Endothelial cell of umbilical vein (primary cell): ENCODE data around the gene KCNJ6. TPM values are rescaled to one million over a fixed set of nuclear protein-coding genes. Genes with fewer than 3 reads are reported as not detected.

Source experiments
- BruUV-seq: library from RNA; stranded (reverse); fragments of 400-500 nt; replicated peaks from 2 replicates; lab custom pipeline; 2021; lab: Mats Ljungman, UMichigan
- CTCF ChIA-PET: fragments of 300-600, 350-600 bp; sonication (Branson Sonifier 250); formaldehyde crosslinking; loops from one replicate; lab custom pipeline; 2021; ENCODE audit warnings: antibody characterized with exemption, inconsistent platforms; lab: Charles Lee
- POLR2A ChIA-PET: fragments of 300-600, 350-600 bp; sonication (Branson Sonifier 250); formaldehyde crosslinking; loops from one replicate; lab custom pipeline; 2021; ENCODE audit warnings: antibody characterized with exemption, inconsistent platforms; lab: Charles Lee
- DNase-seq: peaks from one replicate; pipeline ENCODE4 v3.0.0-alpha.2; 2011; ENCODE audit warnings: low read depth, low spot score
- FAIRE-seq: peaks from 2 replicates; lab custom pipeline; 2011; peaks lifted over from hg19 to GRCh38; lab: Jason Lieb, UNC
- H2AFZ ChIP-seq: 2 replicates; pipeline ENCODE4 v1.6.0; 2012; ENCODE audit warnings: low read depth, low read length, control low read depth, inconsistent platforms
- H3K27ac ChIP-seq: 2 replicates; pipeline ENCODE4 v1.5.1; 2011; ENCODE audit warnings: low read depth, mild to moderate bottlenecking, control low read depth, low read length, moderate library complexity; ENCODE audit not compliant: insufficient read depth
- H3K27me3 ChIP-seq, 2 experiments: 2 replicates each; pipeline versions ENCODE4 v1.6.0 to v1.6.1; 2011; ENCODE audit warnings: low read length in 2 of 2, mixed read lengths in 1 of 2; ENCODE audit not compliant: control insufficient read depth in 2 of 2, insufficient read depth in 2 of 2
- H3K36me3 ChIP-seq, 2 experiments: 2 replicates in 1 of 2; 3 replicates in 1 of 2; pipeline ENCODE4 v1.5.1; 2011; ENCODE audit warnings: low read length in 2 of 2, mild to moderate bottlenecking in 1 of 2, moderate library complexity in 1 of 2; ENCODE audit not compliant: control insufficient read depth in 2 of 2, insufficient read depth in 2 of 2; ENCODE audit errors: extremely low read depth in 1 of 2
- H3K4me1 ChIP-seq: 3 replicates; pipeline ENCODE4 v1.5.1; 2011; ENCODE audit warnings: mild to moderate bottlenecking, low read length; ENCODE audit not compliant: control insufficient read depth, insufficient read depth; ENCODE audit errors: extremely low read depth
- H3K4me2 ChIP-seq: 2 replicates; pipeline ENCODE4 v1.6.1; 2011; ENCODE audit warnings: low read length, control low read depth, mixed read lengths; ENCODE audit not compliant: insufficient read depth
- H3K4me3 ChIP-seq, 3 experiments: fragments of 200-600 bp in 1 of 3; sonication (generic), shearing (Covaris generic) in 1 of 3; replicated peaks in 1 of 3; 2 replicates each; pipeline ENCODE4 v1.5.1; 2011 to 2016; ENCODE audit warnings: control low read depth in 3 of 3, low read length in 3 of 3, mild to moderate bottlenecking in 2 of 3, inconsistent platforms in 1 of 3, low read depth in 1 of 3, moderate library complexity in 1 of 3; ENCODE audit not compliant: insufficient read depth in 1 of 3
- H3K79me2 ChIP-seq: 2 replicates; pipeline ENCODE4 v1.6.0; 2012; ENCODE audit warnings: low read length, inconsistent platforms; ENCODE audit not compliant: control insufficient read depth, insufficient read depth
- H3K9ac ChIP-seq: replicated peaks from 2 replicates; pipeline ENCODE3; 2011; ENCODE audit warnings: low read length, control low read depth; ENCODE audit not compliant: insufficient read depth; ENCODE audit errors: extremely low read depth
- H3K9me1 ChIP-seq: replicated peaks from 3 replicates; pipeline ENCODE4 v1.6.0; 2011; ENCODE audit warnings: mild to moderate bottlenecking, low read length; ENCODE audit not compliant: control insufficient read depth, insufficient read depth; ENCODE audit errors: extremely low read depth
- H3K9me3 ChIP-seq: replicated peaks from 2 replicates; pipeline ENCODE4 v1.5.1; 2012; ENCODE audit warnings: low read length, inconsistent platforms; ENCODE audit not compliant: control insufficient read depth, insufficient read depth
- H4K20me1 ChIP-seq: replicated peaks from 2 replicates; pipeline ENCODE3; 2011; ENCODE audit warnings: mild to moderate bottlenecking, low read length; ENCODE audit not compliant: control insufficient read depth, insufficient read depth; ENCODE audit errors: extremely low read depth
- EZH2 ChIP-seq: IDR thresholded peaks from 2 replicates; pipeline ENCODE4 v1.6.1; 2012; ENCODE audit warnings: borderline replicate concordance, low read depth, mild to moderate bottlenecking, moderate library complexity, low read length, inconsistent platforms; ENCODE audit not compliant: severe bottlenecking
- FOS ChIP-seq: IDR thresholded peaks from 2 replicates; pipeline ENCODE4 v1.6.1; 2011; ENCODE audit warnings: mild to moderate bottlenecking, low read length, moderate library complexity, borderline replicate concordance; ENCODE audit not compliant: insufficient read depth
- GATA2 ChIP-seq: IDR thresholded peaks from 2 replicates; pipeline ENCODE4 v1.7.0; 2011; ENCODE audit warnings: low read depth, mild to moderate bottlenecking, moderate library complexity, mixed read lengths, low read length; ENCODE audit not compliant: insufficient read length, insufficient read depth
- JUN ChIP-seq: IDR thresholded peaks from 2 replicates; pipeline ENCODE4 v1.6.1; 2011; ENCODE audit warnings: borderline replicate concordance, low read depth; ENCODE audit not compliant: insufficient read length, insufficient read depth
- MYC ChIP-seq: IDR thresholded peaks from one replicate; pipeline ENCODE4 v1.6.1; 2011; ENCODE audit warnings: mild to moderate bottlenecking, low read depth, low read length
- POLR2A ChIP-seq: IDR thresholded peaks from 2 replicates; pipeline ENCODE4 v1.6.1; 2012; ENCODE audit warnings: low read depth, mild to moderate bottlenecking, control low read depth, low read length
- POLR2AphosphoS5 ChIP-seq: IDR thresholded peaks from 2 replicates; pipeline ENCODE4 v1.6.1; 2012; ENCODE audit warnings: low read depth, mild to moderate bottlenecking, control low read depth, low read length, moderate library complexity; ENCODE audit not compliant: insufficient read depth
- dilution Hi-C: fragments of 300-500 bp; cut with MboI; formaldehyde crosslinking; loops from one replicate; pipeline ENCODE4 v1.15.0; 2019; ENCODE audit warnings: low sequenced_read_pairs; ENCODE audit not compliant: extremely low pct_ligation_motif_present
- intact Hi-C: fragments of 100-400 bp; cut with micrococcal nuclease; formaldehyde crosslinking; loops from one replicate; pipeline ENCODE4 v1.10.0; 2022
- polyA plus RNA-seq, 4 experiments: library from polyadenylated mRNA; depleted of rRNA in 3 of 4; stranded (reverse) in 3 of 4; unstranded in 1 of 4; fragments of >200 nt; gene quantifications; 2 replicates each; pipeline versions ENCODE4 v1.2.1 to v1.2.3, GENCODE V29; 2011 to 2012; ENCODE audit warnings: missing spikeins in 1 of 4
- total RNA-seq: library from RNA; stranded (reverse); gene quantifications from 2 replicates; pipeline ENCODE4 v1.2.3, GENCODE V29; 2021
- TF ChIP-seq, protein P1 (sequence below), 2 donors: IDR thresholded peaks; 1 replicate in 1 of 2; 2 replicates in 1 of 2; pipeline ENCODE4 v1.5.1; 2011; ENCODE audit warnings: low read length in 2 of 2, mild to moderate bottlenecking in 2 of 2, moderate library complexity in 2 of 2, control low read depth in 1 of 2, inconsistent platforms in 1 of 2, low read depth in 1 of 2; ENCODE audit not compliant: insufficient read depth in 1 of 2; ENCODE audit errors: extremely low read depth in 1 of 2
- TF ChIP-seq, protein P2 (sequence below): IDR thresholded peaks from 2 replicates; pipeline ENCODE4 v1.6.1; 2011; ENCODE audit not compliant: insufficient read depth, insufficient read length

Gene KCNJ6
- total and polyA plus RNA-seq, 2 donors (not counting 3 experiments of a cell fraction or from before 2014, with no cell fraction given), result not detected

DNA sequence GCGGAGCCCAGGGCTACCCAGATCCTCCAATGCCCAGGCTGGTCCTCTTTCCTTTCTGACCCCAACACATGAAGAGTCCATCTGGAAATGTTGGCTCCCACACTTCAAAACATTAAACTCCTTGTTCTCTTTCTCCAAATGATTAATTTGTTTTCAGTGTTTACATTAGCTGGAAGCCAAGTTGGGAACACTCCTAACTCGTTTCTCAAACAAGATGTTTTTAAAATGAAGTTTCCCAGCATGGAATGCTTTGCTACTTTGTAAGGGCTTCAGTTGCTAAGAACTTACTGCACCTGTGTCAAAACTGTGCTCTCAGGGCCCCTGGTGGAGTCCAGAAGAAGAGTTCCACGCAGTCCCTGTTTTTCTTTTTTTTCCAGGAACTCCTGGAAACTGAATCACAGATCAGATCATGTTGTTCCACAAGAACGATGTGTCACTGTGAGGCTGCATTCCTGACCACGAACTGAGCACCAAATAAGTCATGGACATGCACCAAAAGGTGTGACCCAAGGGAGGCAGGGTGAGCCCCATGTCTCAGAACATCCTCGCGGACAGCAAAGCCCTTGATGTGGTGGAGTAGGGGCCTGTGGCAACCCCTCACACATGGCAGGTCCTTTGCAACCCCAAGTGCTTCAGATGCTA is 257.3 kb downstream of the KCNJ6 start:
- Histone ChIP-seq H3K9me1 (no peaks in the 10 kb centered on the region), H3K4me3 (no peak overlapping the region), H3K27ac (peak overlapping the region; percentile 72), H3K79me2 (no peaks in the 10 kb centered on the region), H2AFZ (peak overlapping the region; percentile 22), H3K27me3 (no peaks in the 10 kb centered on the region), H3K9me3 (no peaks in the 10 kb centered on the region), H3K36me3 (no peaks in the 10 kb centered on the region), H3K4me2 (peak overlapping the region; percentile 18), H4K20me1 (no peaks in the 10 kb centered on the region), H3K4me1 (peaks cover 22% of the 10 kb centered on the region), H3K9ac (peak overlapping the region; percentile 36)
- ChIA-PET POLR2A (interaction anchor here (0.7 kb wide), 1 partner anchor 972 kb away, joined by 3 read pairs; no protein-coding TSS in a partner anchor), CTCF (interaction anchor here (0.9 to 2.1 kb wide), 5 partner anchors 15 to 682 kb away, joined by 3 to 15 read pairs (median 5); no protein-coding TSS in a partner anchor)
- dilution Hi-C loops (no loop called here), intact Hi-C loops (loop anchor here (1.0 to 5.0 kb wide), 5 partner anchors 15 to 492 kb away; partner anchors contain the start of gene VPS26C)
- BruUV-seq, result no TSS peak
- DNase-seq, result peak; percentile 95
- TF ChIP-seq, protein P1, sequence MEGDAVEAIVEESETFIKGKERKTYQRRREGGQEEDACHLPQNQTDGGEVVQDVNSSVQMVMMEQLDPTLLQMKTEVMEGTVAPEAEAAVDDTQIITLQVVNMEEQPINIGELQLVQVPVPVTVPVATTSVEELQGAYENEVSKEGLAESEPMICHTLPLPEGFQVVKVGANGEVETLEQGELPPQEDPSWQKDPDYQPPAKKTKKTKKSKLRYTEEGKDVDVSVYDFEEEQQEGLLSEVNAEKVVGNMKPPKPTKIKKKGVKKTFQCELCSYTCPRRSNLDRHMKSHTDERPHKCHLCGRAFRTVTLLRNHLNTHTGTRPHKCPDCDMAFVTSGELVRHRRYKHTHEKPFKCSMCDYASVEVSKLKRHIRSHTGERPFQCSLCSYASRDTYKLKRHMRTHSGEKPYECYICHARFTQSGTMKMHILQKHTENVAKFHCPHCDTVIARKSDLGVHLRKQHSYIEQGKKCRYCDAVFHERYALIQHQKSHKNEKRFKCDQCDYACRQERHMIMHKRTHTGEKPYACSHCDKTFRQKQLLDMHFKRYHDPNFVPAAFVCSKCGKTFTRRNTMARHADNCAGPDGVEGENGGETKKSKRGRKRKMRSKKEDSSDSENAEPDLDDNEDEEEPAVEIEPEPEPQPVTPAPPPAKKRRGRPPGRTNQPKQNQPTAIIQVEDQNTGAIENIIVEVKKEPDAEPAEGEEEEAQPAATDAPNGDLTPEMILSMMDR (IDR thresholded peaks at IDR 0.05; ENCODE audit: extremely low read depth in 1 of 2, insufficient read depth in 1 of 2, low read depth in 1 of 2, low read length in 2 of 2), result peak; percentile 51 to 62
- no peak for TF ChIP-seq EZH2
- peak; percentile 77 for TF ChIP-seq FOS
- TF ChIP-seq MYC, result no peak
- peak; percentile 71 for TF ChIP-seq GATA2
- peak; percentile 55 for TF ChIP-seq JUN
- no peak for TF ChIP-seq POLR2A
- no peak for TF ChIP-seq POLR2AphosphoS5
- TF ChIP-seq, protein P2, sequence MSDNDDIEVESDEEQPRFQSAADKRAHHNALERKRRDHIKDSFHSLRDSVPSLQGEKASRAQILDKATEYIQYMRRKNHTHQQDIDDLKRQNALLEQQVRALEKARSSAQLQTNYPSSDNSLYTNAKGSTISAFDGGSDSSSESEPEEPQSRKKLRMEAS, result no peak
- FAIRE-seq, result peak; percentile 94
